Fibroblast of peridontal ligament (primary cell): ENCODE results near the gene SEMA5B.

Experiments
- DNase-seq: peaks from one replicate; pipeline ENCODE4 v3.0.0-alpha.2; 2010; ENCODE audit errors: extremely low read depth

Gene SEMA5B

DNA sequence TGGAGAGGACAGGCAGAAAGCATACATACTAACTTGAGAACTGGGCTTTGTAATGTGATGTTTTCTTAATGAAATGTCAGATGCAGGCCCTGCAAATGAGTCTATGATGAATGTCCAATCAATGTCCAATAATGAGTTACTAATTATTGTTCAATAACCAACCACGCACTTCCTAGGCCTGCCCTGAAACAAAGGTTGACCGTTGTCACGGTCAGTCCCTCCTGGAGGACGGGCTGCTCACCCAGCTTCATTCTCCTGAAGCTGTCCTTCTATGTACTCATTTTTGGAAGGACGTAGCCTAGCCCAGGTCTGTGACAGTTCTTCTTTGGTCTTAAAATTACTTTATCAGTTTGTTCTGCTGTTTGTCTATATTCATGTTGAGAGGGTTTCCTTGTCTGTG, 30.9 kb upstream of the SEMA5B start:
- DNase-seq, result no peak

DNA sequence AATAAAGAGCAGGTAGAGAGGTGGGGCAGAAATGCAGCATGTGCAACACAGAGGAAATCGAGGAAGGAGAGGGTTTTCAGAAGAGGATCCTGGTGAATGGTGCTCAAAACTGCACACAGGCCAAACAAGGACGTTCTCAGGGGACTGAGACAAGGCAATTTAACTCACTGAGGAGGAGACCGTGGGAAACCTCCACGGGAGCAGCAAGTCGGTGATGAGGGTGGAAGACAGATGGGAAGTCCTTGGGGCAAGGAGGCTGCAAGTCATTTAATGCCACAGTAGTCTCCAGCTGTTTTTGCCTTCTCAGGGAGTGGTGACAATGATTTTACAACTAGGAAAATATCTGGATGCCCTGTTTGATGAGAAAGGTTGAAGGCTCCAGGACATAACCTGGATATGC, 27.8 kb upstream of the SEMA5B start:
- DNase-seq, result no peak

DNA sequence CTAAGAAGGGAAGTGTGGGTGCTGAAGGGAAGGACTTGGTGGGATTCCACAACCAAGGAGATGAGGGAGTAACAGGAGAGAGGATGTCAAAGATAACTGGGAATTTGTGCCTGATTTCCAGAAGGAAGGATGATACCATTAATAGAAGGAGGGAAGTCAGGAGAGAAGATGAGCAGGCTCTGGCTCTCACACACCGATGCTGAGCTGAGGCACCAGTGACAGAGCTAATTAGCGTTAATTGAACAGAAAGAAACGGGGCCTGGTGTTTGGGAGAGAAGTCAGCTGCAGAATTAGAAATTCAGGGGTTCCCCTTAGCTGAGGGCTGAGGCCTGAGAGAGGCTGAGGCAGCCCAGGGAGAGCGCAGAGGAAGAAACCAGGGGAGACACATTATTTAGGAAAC, 27.4 kb upstream of the SEMA5B start:
- DNase-seq, result no peak

DNA sequence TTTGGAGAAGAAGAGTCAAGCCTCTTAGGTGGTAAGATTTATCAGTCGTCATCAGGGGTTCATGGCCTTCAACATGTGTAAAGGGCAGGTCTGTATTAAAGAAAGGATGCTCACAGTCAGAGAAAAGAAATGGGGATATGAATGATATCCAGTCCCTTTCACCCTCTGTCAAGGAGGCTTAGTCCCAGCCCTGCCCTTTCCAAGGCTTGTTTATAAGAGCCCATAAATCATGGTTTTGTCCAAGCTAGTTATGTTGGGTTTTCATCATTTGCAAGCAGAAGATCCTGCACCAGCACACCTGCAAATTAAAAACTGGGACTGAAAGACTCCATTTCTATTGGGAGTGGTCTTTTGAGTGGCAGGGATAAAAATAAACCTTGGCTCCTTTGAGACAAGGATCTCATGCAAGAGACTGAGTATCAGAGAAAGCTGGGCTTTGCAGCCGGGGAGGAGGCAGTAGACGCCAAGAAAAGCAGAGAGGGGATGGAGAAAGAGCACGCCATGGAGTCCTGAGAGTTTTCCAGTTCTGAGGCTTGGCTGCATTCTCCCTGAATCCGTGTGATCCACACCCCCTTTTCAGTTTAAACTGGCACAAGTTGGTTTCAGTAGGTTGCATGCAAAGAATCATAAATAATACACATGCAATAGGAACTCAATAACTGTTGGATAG, 26.7 kb upstream of the SEMA5B start:
- peak; percentile 35 for DNase-seq

DNA sequence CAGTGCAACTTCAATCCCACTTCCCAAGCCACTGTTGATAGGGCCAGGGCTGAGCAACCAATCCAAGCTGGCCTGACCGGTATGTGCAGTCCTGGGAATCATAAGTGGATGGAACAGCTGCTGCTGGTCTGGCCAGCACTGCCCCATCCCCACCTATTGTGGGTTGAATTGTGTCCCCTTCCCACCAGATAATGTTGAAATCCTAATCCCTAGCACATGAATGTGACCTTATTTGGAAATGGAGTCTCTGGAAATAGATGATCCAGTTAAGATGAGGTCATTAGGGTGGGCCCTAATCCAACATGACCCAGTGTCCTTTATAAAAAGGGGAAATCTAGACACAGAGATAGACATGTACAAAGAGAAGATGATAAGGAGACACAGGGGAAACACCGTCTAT, 25.5 kb upstream of the SEMA5B start:
- no peak for DNase-seq

GRCh38 chr3:123050666-123051065, 23.1 kb upstream of the SEMA5B start:
- DNase-seq, result no peak

DNA sequence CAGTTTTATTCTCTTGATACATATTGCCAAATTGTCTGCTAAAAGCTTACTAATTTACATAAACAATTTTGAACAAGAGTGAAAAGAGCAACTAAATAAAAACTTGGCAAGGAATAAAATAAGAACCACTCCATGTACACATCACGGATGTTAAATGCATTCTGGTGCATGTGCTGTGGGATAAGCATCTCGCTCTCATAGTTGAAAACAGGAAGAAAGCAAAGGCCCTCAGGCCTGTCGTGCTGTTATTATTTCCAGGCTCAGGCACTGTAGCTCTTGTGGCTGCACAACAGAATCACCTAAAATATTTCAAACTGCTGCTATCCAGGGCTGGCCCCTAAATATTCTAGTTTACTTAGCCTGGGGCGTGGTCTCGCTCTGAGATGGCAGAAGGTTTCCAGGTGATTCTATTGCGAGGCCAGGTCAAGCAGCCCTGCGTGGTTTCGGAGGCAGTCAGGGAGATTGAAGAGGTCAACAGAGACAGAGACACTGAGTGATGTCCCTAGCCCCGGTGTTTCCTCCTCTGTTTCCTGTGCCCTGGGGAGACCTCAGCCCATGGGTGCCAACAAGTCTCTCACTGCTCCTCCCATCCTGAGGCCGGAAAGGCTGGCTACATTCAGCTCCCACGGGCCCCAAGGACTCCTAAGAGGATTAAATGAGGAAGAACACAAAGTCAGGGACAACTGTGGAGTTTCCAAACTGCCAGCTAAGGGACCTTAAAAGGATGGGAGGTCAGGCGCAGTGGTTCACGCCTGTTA, 21.1 kb upstream of the SEMA5B start:
- no peak for DNase-seq

DNA sequence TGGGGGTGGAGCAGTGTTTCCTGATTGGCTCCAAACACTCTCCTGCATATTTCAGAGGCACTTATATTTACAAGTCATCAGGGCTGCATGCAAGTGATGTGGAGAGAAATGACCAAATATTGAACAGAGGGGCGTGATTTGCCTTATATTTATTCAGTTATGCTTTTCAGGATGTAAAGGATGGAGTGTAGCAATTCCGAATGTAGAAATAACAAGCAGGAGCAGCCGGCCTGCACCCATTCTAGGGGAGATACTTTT, 19.4 kb upstream of the SEMA5B start:
- DNase-seq, result no peak

GRCh38 chr3:123046262-123047061, 18.9 kb upstream of the SEMA5B start:
- DNase-seq, result no peak

- no peak for DNase-seq
Measured at GRCh38 chr3:123044981-123045763, 17.6 kb upstream of the SEMA5B start.

DNA sequence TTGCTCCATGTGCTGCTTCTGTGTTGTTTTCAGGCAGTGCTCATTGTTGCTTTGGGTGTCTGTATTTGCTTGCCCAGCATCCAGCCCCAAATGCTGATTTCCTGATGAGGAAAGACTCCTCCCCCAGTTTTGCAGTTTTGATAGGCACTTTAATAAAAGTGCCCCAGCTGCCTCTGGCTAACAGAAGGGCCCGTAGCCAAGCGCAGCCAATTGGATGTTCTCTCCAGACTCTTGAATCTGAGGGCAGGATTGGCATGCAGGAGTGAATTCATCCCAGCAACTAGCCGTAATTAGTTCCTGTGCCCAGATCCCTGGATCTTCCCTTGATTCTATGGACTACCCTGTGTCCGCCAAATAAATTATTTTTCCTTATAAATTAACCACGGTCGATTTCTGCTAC, 14.8 kb upstream of the SEMA5B start:
- DNase-seq, result no peak

- no peak for DNase-seq
Measured at GRCh38 chr3:123039178-123039577, 11.6 kb upstream of the SEMA5B start.

DNA sequence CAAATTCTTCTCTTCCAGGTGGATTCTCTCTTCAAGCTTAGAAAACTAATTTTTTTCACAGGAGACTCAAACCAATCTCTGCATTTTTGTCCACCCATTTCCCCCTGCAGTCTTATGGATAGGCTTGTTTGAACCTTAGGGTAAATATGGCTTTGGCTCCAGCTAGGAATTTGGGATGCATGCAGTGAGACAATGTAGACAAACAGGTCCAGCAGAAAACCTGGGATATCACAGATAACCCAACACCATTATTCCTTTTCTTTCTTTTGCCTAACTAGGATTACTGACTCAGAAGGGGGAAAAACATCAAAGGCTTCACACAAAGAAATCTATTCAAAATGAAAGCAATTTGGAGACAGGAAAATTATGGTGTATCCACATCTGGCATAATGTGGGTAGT, 11.2 kb upstream of the SEMA5B start:
- DNase-seq, result no peak

DNA sequence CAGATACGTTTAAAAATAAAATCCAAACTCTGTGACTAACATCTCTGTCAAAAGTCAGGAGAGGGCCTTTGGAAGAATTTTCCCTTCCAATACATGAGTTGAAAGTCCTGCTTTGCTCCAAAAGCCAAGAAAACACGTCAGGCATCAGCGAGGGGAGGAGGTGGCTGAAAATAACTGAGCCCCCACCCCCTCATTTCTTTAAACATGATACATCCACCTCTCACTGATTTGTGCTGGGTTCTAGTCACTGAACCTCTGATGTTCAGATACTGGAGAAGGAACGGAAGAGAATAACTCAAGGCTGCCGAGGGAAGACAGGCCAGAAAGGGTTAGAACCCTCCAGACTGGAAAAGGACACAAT, 9.4 kb upstream of the SEMA5B start:
- DNase-seq, result no peak

GRCh38 chr3:123036352-123037014, 8.9 kb upstream of the SEMA5B start:
- peak; percentile 79 for DNase-seq

- DNase-seq, result no peak
Measured at GRCh38 chr3:123034996-123035395, 7.4 kb upstream of the SEMA5B start.

DNA sequence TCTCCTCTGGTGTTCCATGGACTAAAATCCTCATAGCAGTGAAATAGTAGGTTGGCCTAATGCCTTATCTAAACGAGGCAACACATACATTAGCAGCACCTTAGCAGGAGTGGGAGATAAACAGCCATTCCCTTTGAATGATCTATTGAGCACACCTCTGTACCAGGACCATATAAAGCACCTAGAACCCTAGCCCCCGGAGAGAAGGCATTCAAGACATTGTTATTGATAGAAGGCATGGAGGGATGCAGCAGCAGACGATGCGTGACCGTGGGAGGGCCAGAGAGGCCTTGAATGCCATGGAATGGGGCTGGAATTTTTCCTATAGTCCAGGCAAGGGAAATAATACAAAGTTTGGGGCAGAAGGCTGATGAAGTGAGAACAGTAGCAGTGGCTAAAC, 6.6 kb upstream of the SEMA5B start:
- no peak for DNase-seq

DNA sequence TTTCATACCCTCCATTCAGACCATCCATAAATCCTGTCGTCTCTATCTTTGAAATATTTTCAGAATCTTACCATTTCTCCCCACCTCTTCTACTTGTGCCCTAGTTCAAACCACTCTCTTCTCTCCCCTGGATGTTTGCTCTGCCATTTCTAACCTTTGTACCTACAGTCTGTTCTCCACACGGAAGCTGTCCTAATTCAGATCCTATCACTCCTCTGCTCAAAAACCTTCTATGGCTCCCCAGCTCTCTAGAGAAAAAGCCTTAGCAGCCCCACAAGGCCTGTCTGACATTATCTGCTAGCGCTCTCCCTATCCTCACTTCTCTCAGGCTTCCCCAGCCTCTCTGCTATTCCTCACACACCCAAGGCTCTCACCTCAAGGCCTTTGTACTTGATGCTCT, 4.5 kb upstream of the SEMA5B start:
- DNase-seq, result no peak

DNA sequence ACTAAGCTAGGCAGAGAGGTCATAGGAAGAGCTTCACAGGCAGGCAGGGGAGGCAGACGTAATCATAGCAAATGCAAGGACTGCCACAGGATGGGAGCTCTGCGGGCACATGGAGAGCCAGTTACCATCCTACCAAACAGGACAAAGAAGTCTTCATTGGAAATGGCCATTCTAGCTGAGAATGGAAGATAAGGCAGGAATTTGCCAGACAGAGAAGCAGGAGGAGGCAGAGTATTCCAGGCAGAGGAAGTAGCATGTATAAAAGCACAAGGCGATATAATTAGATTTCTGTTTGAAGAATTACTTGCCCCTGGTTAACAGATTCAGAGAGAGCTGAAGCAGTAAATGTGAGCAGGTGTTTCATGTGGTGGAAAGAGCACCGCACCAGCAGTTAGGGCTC, 3.5 kb upstream of the SEMA5B start:
- DNase-seq, result no peak

DNA sequence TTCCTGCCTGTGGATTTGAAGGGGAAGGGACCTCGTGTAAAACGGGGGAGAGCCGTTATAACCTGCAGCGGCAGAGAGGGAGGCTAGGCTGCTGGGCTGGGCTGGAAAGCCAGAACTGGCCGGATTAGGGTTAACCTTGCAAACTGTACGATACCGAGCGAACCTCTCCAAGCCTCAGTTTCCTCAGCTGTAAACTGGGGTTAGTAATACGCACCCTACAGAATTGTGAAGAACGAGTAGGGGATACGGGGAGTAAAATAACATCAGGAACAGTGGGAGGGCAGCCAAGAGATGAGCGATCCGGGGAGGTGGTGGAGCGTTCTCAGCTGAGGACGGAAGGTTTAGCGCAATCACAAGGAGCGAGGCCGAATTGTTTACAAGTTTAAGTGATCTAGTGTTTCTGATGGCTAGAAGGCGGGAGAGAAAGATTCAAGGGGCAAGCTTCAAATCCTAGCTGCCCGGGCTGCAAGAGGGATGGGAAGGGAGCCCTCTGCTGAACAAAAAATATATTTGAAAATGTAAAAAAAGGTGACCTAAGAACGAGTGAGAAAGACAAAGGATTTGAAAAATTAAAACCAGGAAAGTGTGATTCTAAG, 768 bp upstream of the SEMA5B start:
- DNase-seq, result peak; percentile 77

- DNase-seq, result no peak
Measured at GRCh38 chr3:123026565-123027291, 835 bp downstream of the SEMA5B start.
